ENCODE data around the gene CEP85L. TPM values are rescaled to one million over a fixed set of nuclear protein-coding genes. Genes with fewer than 3 reads are reported as not detected.
A peak's percentile ranks its signal among the peaks of the same experiment; 100 is the strongest.

CEP85L gene
- total RNA-seq, 4 donors from 2014 or later = 15.6 to 22.8 (median 21.9) TPM

- intact Hi-C loops (cut with DNase I; ENCODE audit: low total_unique reads) = loop anchor here (10.0 kb wide), 1 partner anchor 205 kb away; no protein-coding TSS in a partner anchor
- no peaks in the 10 kb centered on the region for H3K27me3 ChIP-seq
- in situ Hi-C loops (cut with MboI; ENCODE audit: low sequenced_read_pairs in 4 of 4) = no loop called here
Observed at GRCh38 chr6:118569498-118569897, 81.9 kb downstream of the CEP85L start.

GRCh38 chr6:118567974-118568373, 83.4 kb downstream of the CEP85L start:
- ATAC-seq (peak; percentile 64 to 69), DNase-seq (no peak)
- Histone ChIP-seq H3K9me3 (no peaks in the 10 kb centered on the region), H3K4me1 (peaks cover 26 to 39% of the 10 kb centered on the region in 2 donors), H3K27ac (peak overlapping the region; percentile 55 to 74 (median 66)), H3K36me3 (no peaks in the 10 kb centered on the region), H3K4me3 (no peak overlapping the region), H3K27me3 (no peaks in the 10 kb centered on the region)
- intact Hi-C loops (cut with DNase I; ENCODE audit: low total_unique reads) (loop anchor here (10.0 kb wide), 1 partner anchor 207 kb away; no protein-coding TSS in a partner anchor), in situ Hi-C loops (cut with MboI; ENCODE audit: low sequenced_read_pairs in 4 of 4) (no loop called here)
- TF ChIP-seq POLR2A (IDR thresholded peaks at IDR 0.05) = no peak
- TF ChIP-seq, protein P1, sequence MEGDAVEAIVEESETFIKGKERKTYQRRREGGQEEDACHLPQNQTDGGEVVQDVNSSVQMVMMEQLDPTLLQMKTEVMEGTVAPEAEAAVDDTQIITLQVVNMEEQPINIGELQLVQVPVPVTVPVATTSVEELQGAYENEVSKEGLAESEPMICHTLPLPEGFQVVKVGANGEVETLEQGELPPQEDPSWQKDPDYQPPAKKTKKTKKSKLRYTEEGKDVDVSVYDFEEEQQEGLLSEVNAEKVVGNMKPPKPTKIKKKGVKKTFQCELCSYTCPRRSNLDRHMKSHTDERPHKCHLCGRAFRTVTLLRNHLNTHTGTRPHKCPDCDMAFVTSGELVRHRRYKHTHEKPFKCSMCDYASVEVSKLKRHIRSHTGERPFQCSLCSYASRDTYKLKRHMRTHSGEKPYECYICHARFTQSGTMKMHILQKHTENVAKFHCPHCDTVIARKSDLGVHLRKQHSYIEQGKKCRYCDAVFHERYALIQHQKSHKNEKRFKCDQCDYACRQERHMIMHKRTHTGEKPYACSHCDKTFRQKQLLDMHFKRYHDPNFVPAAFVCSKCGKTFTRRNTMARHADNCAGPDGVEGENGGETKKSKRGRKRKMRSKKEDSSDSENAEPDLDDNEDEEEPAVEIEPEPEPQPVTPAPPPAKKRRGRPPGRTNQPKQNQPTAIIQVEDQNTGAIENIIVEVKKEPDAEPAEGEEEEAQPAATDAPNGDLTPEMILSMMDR (IDR thresholded peaks at IDR 0.05 in 4 of 5, conservative IDR thresholded peaks at IDR 0.05 in 1 of 5) = no peak

More at GRCh38 chr6:118569498-118569897, 81.9 kb downstream of the CEP85L start:
- no peak for ATAC-seq
- Histone ChIP-seq H3K4me1 (peaks cover 26 to 39% of the 10 kb centered on the region in 2 donors), H3K36me3 (peaks cover 0 to 8% of the 10 kb centered on the region in 2 donors), H3K9me3 (peaks cover 4 to 7% (median 5%) of the 10 kb centered on the region in 3 donors), H3K27ac (peak overlapping the region in 1 of 4 donors; percentile 6), H3K4me3 (no peak overlapping the region)
- no peak for DNase-seq
- TF ChIP-seq, protein P1 (IDR thresholded peaks at IDR 0.05 in 4 of 5, conservative IDR thresholded peaks at IDR 0.05 in 1 of 5) = no peak
- no peak for TF ChIP-seq POLR2A (IDR thresholded peaks at IDR 0.05)

GRCh38 chr6:118565311-118565960, 86.0 kb downstream of the CEP85L start:
- TF ChIP-seq POLR2A (IDR thresholded peaks at IDR 0.05) = no peak
- TF ChIP-seq, protein P1 (IDR thresholded peaks at IDR 0.05 in 4 of 5, conservative IDR thresholded peaks at IDR 0.05 in 1 of 5) = peak in 4 of 5 experiments; percentile 33 to 48 (median 45)
- Histone ChIP-seq H3K4me1 (peaks cover 27 to 39% of the 10 kb centered on the region in 2 donors), H3K9me3 (no peaks in the 10 kb centered on the region), H3K36me3 (no peaks in the 10 kb centered on the region), H3K27ac (peak overlapping the region; percentile 38 to 95 (median 46)), H3K4me3 (no peak overlapping the region), H3K27me3 (no peaks in the 10 kb centered on the region)
- ATAC-seq (peak in 1 of 2 donors; percentile 62), DNase-seq (no peak)
- in situ Hi-C loops (cut with MboI; ENCODE audit: low sequenced_read_pairs in 4 of 4) (no loop called here), intact Hi-C loops (cut with DNase I; ENCODE audit: low total_unique reads) (loop anchor here (2.0 to 10.0 kb wide), 3 partner anchors 15 to 209 kb away; no protein-coding TSS in a partner anchor)

GRCh38 chr6:118562959-118563358, 88.4 kb downstream of the CEP85L start:
- intact Hi-C loops (cut with DNase I; ENCODE audit: low total_unique reads) = loop anchor here (10.0 kb wide), 1 partner anchor 212 kb away; no protein-coding TSS in a partner anchor
- TF ChIP-seq, protein P1 (IDR thresholded peaks at IDR 0.05 in 4 of 5, conservative IDR thresholded peaks at IDR 0.05 in 1 of 5) = no peak
- no peak for TF ChIP-seq POLR2A (IDR thresholded peaks at IDR 0.05)
- Histone ChIP-seq H3K9me3 (no peaks in the 10 kb centered on the region), H3K27ac (peak overlapping the region; percentile 88 to 95 (median 94)), H3K4me3 (no peak overlapping the region), H3K27me3 (no peaks in the 10 kb centered on the region), H3K4me1 (peaks cover 37 to 39% of the 10 kb centered on the region in 2 donors), H3K36me3 (peaks cover 0 to 11% of the 10 kb centered on the region in 2 donors)
- DNase-seq = no peak
- in situ Hi-C loops (cut with MboI; ENCODE audit: low sequenced_read_pairs in 4 of 4) = no loop called here
- ATAC-seq = no peak

All from gastrocnemius medialis (tissue), 4 donors.